ENCODE results near the gene ZNF653. TPM values are rescaled to one million over a fixed set of nuclear protein-coding genes. Genes with fewer than 3 reads are reported as not detected.

The ZNF653 gene
- total and polyA plus RNA-seq, 2 donors (not counting 1 experiment from before 2014, with no cell fraction given) = 24.2 to 26.2 TPM

DNA sequence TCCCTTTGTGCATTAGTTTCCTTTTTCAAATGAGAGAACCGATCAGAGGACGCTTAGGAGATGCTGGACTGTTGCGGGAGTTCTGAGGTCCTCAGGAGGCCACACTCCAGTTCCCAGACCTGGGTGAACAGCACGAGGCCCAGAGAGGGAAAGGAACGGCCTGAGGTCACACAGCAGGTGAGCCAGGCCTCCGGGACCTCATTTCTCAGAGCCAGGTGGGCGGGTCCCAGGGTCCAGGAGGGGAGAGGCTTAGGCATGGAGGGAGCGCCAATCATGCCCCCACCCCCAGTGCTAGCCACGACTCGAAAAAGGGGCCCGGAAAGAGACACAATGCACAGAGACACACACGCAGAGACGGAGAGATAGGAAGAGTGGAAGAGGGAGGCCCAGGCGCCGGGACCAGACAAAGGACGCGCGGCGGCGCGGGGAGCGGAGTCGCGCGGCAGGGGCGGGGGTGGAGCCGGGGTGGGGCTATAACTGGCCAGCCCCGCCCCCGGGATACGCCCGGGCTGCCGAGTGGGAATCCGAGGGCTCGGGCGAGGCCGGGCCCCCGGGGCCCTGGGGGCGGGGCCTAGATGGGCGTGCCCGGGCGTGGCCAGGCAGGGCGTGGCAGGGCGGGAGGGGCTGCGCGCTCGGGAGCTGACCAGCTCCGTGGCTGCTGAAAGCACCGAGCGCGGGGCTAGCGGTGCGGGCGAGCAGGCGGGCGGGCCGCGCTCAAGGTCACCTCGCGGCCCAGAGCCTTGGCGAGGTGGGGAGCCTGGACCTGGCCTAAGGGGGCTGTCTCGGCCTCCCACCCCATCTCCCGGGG is 26.3 kb downstream of the ZNF653 start:
- no peak overlapping the region for H2AFZ ChIP-seq (ENCODE audit: insufficient read depth, low read depth, low read length, poor library complexity, severe bottlenecking)

More for the DNA sequence above, 26.3 kb downstream of the ZNF653 start:
- peak overlapping the region; percentile 24 for H3K4me3 Mint-ChIP-seq
- peaks cover 0 to 25% (median 0%) of the 10 kb centered on the region in 3 donors for H3K9me3 ChIP-seq (ENCODE audit: control extremely low read depth in 1 of 3, control insufficient read depth in 2 of 3, insufficient read depth in 1 of 3, low read length in 2 of 3)
- CTCF ChIA-PET = no interaction called here
- TF ChIP-seq, protein P1, sequence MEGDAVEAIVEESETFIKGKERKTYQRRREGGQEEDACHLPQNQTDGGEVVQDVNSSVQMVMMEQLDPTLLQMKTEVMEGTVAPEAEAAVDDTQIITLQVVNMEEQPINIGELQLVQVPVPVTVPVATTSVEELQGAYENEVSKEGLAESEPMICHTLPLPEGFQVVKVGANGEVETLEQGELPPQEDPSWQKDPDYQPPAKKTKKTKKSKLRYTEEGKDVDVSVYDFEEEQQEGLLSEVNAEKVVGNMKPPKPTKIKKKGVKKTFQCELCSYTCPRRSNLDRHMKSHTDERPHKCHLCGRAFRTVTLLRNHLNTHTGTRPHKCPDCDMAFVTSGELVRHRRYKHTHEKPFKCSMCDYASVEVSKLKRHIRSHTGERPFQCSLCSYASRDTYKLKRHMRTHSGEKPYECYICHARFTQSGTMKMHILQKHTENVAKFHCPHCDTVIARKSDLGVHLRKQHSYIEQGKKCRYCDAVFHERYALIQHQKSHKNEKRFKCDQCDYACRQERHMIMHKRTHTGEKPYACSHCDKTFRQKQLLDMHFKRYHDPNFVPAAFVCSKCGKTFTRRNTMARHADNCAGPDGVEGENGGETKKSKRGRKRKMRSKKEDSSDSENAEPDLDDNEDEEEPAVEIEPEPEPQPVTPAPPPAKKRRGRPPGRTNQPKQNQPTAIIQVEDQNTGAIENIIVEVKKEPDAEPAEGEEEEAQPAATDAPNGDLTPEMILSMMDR (IDR thresholded peaks at IDR 0.05) = no peak
- no peak for TF ChIP-seq EZH2 (IDR thresholded peaks at IDR 0.05; ENCODE audit: borderline replicate concordance, insufficient read depth, low read depth, low read length, poor library complexity, severe bottlenecking)
- DNase-seq (no peak), ATAC-seq (ENCODE audit: low read depth) (no peak)
- peaks cover 0 to 2% of the 10 kb centered on the region in 2 experiments for H3K36me3 ChIP-seq (replicated peaks in 1 of 2; ENCODE audit: control extremely low read depth in 1 of 2, control insufficient read depth in 1 of 2, extremely low read depth in 1 of 2, insufficient read depth in 2 of 2, low read length in 1 of 2)
- 30% methylated on average over 53 of the region's 62 CpGs for WGBS (ENCODE audit: insufficient coverage)
- no peak overlapping the region for H3K9ac ChIP-seq (ENCODE audit: low read length)
- no peak overlapping the region for H3K27ac ChIP-seq (ENCODE audit: low read length in 2 of 2)
- H3K27me3 Mint-ChIP-seq = peaks cover 36% of the 10 kb centered on the region
- H3K9me3 Mint-ChIP-seq (ENCODE audit: insufficient read depth) = no peaks in the 10 kb centered on the region
- POLR2A ChIA-PET = no interaction called here
- no peak overlapping the region for H3K27ac Mint-ChIP-seq
- intact Hi-C loops (cut with micrococcal nuclease) = no loop called here
- peak overlapping the region; percentile 89 for H3K4me2 ChIP-seq (replicated peaks; ENCODE audit: low read depth, low read length, poor library complexity, severe bottlenecking)
- H4K20me1 ChIP-seq (ENCODE audit: control insufficient read depth, insufficient read depth, low read length, poor library complexity, severe bottlenecking) = no peaks in the 10 kb centered on the region
- peaks cover 0 to 46% (median 25%) of the 10 kb centered on the region in 4 experiments for H3K27me3 ChIP-seq (replicated peaks in 1 of 4; ENCODE audit: control extremely low read depth in 1 of 4, control insufficient read depth in 3 of 4, insufficient read depth in 4 of 4, low read length in 3 of 4)
- H3K4me1 ChIP-seq (ENCODE audit: control insufficient read depth in 2 of 2, insufficient read depth in 2 of 2, low read length in 2 of 2) = peaks cover 37 to 42% of the 10 kb centered on the region in 2 donors
- no peaks in the 10 kb centered on the region for H3K79me2 ChIP-seq (ENCODE audit: control insufficient read depth, insufficient read depth, low read length)
- H3K4me3 ChIP-seq (ENCODE audit: control extremely low read depth in 1 of 5, extremely low read depth in 1 of 5, insufficient read depth in 1 of 5, low read depth in 2 of 5, low read length in 4 of 5) = no peak overlapping the region
- peaks cover 26% of the 10 kb centered on the region for H3K4me1 Mint-ChIP-seq
